Measurements from ENCODE around the gene ITK.

The ITK gene

GRCh38 chr5:157267761-157268480, 87.3 kb downstream of the ITK start:
- TF ChIP-seq CTCF (IDR thresholded peaks at IDR 0.05; ENCODE audit: low read length, missing control alignments): no peak
- DNase-seq (ENCODE audit: low read depth): no peak
- no peak overlapping the region for H3K4me3 ChIP-seq (replicated peaks; ENCODE audit: low read depth, low read length)

GRCh38 chr5:157269165-157269671, 88.6 kb downstream of the ITK start:
- TF ChIP-seq CTCF (IDR thresholded peaks at IDR 0.05; ENCODE audit: low read length, missing control alignments): no peak
- no peak overlapping the region for H3K4me3 ChIP-seq (replicated peaks; ENCODE audit: low read depth, low read length)
- DNase-seq (ENCODE audit: low read depth): no peak

GRCh38 chr5:157269761-157270272, 89.2 kb downstream of the ITK start:
- no peak overlapping the region for H3K4me3 ChIP-seq (replicated peaks; ENCODE audit: low read depth, low read length)
- DNase-seq (ENCODE audit: low read depth): no peak

GRCh38 chr5:157270771-157271170, 90.1 kb downstream of the ITK start:
- no peak for TF ChIP-seq CTCF (IDR thresholded peaks at IDR 0.05; ENCODE audit: low read length, missing control alignments)
- H3K4me3 ChIP-seq (replicated peaks; ENCODE audit: low read depth, low read length): no peak overlapping the region
- DNase-seq (ENCODE audit: low read depth): no peak

More at GRCh38 chr5:157269761-157270272, 89.2 kb downstream of the ITK start:
- no peak for TF ChIP-seq CTCF (IDR thresholded peaks at IDR 0.05; ENCODE audit: low read length, missing control alignments)

- no peak for TF ChIP-seq CTCF (IDR thresholded peaks at IDR 0.05; ENCODE audit: low read length, missing control alignments)
- DNase-seq (ENCODE audit: low read depth): no peak
- H3K4me3 ChIP-seq (replicated peaks; ENCODE audit: low read depth, low read length): no peak overlapping the region
Observed at GRCh38 chr5:157271740-157272271, 91.2 kb downstream of the ITK start.

GRCh38 chr5:157273131-157273556, 92.5 kb downstream of the ITK start:
- no peak for DNase-seq (ENCODE audit: low read depth)
- TF ChIP-seq CTCF (IDR thresholded peaks at IDR 0.05; ENCODE audit: low read length, missing control alignments): no peak
- no peak overlapping the region for H3K4me3 ChIP-seq (replicated peaks; ENCODE audit: low read depth, low read length)

Data from fibroblast of pulmonary artery (primary cell).